Nephron (organoid): ENCODE results near the gene ADCY2.

Source experiments
- H3K27ac Mint-ChIP-seq, 3 experiments: 2 replicates each; pipeline ENCODE4 v1.8.0; 2020; ENCODE audit warnings: mixed read lengths in 3 of 3, mild to moderate bottlenecking in 2 of 3, moderate library complexity in 1 of 3
- H3K27me3 Mint-ChIP-seq: 2 replicates; pipeline ENCODE4 v1.8.0; 2021; ENCODE audit warnings: low read depth, mild to moderate bottlenecking, moderate library complexity, mixed read lengths
- H3K36me3 Mint-ChIP-seq: 2 replicates; pipeline ENCODE4 v1.8.0; 2020; ENCODE audit warnings: low read depth, mixed read lengths
- H3K4me1 Mint-ChIP-seq: 2 replicates; pipeline ENCODE4 v1.8.0; 2020; ENCODE audit warnings: mixed read lengths
- H3K4me3 Mint-ChIP-seq, 3 experiments: 2 replicates each; pipeline ENCODE4 v1.8.0; 2020; ENCODE audit warnings: mild to moderate bottlenecking in 3 of 3, mixed read lengths in 3 of 3, moderate library complexity in 2 of 3
- H3K9me3 Mint-ChIP-seq: 2 replicates; pipeline ENCODE4 v1.8.0; 2020; ENCODE audit warnings: mixed read lengths
- TF ChIP-seq, protein P1 (sequence below), 3 experiments: fragments of 200-600 bp; sonication (generic); IDR thresholded peaks; one replicate each; pipeline ENCODE4 v1.5.0; 2021; ENCODE audit warnings: antibody characterized with exemption in 3 of 3; ENCODE audit not compliant: unreplicated experiment in 3 of 3

The ADCY2 gene

DNA sequence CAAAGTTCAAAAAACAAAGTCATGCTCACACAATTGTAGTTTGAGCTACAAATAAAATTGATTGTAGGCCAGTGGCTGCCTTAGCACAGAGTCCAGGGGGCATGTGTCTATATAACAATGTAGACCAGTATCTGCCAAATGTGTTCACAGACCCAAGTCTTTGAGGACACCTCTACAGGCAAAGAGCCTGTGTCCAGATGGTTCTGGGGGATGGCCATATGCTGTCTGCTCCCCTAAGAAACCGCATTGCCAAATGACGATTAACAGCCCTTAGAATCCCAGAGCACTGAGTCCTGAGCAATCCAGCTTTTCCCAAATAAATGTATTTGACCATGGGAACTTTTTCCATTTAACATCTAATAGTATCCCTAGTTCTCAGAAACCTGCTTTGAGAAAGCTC lies 169.6 kb downstream of the ADCY2 start:
- Mint-ChIP-seq H3K27me3 (no peaks in the 10 kb centered on the region), H3K27ac (no peak overlapping the region), H3K36me3 (no peaks in the 10 kb centered on the region), H3K9me3 (no peaks in the 10 kb centered on the region), H3K4me3 (no peak overlapping the region), H3K4me1 (no peaks in the 10 kb centered on the region)
- TF ChIP-seq, protein P1, sequence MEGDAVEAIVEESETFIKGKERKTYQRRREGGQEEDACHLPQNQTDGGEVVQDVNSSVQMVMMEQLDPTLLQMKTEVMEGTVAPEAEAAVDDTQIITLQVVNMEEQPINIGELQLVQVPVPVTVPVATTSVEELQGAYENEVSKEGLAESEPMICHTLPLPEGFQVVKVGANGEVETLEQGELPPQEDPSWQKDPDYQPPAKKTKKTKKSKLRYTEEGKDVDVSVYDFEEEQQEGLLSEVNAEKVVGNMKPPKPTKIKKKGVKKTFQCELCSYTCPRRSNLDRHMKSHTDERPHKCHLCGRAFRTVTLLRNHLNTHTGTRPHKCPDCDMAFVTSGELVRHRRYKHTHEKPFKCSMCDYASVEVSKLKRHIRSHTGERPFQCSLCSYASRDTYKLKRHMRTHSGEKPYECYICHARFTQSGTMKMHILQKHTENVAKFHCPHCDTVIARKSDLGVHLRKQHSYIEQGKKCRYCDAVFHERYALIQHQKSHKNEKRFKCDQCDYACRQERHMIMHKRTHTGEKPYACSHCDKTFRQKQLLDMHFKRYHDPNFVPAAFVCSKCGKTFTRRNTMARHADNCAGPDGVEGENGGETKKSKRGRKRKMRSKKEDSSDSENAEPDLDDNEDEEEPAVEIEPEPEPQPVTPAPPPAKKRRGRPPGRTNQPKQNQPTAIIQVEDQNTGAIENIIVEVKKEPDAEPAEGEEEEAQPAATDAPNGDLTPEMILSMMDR (IDR thresholded peaks at IDR 0.05; ENCODE audit: unreplicated experiment in 3 of 3), result no peak

DNA sequence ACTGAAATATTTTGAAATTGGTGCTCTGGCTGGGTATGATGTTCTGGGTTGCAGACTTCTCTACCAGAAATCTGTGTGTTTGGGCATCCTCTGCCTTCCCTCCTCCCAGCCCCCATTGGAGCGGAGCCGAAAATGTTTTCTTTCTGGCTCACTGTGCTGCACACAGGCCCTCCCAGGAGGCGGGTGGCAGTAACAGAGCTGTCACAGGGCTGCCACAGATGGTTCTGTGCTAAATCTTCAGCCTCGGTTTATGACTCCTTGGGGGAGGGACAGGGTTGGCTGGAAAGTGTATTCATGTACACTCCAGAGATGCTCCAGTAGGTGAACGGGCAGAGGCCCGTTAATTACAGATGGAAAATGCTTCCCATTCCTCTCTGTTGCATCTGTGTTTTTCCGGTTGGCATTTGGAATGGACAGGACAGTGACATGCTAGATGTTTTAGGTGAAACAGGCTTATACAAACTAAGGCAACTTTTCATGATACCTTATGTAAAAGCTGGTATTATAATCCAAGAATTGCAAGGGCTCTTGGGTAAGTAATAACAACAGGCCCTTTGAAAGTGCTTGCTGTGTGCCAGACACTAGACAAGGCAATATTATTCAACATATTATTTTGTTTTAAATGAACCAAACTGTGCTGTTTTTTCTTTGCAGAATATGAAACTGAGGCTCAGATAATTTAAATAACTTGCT lies 180.2 kb downstream of the ADCY2 start:
- H3K36me3 Mint-ChIP-seq, result no peaks in the 10 kb centered on the region
- no peak overlapping the region for H3K4me3 Mint-ChIP-seq
- H3K9me3 Mint-ChIP-seq, result no peaks in the 10 kb centered on the region
- no peaks in the 10 kb centered on the region for H3K27me3 Mint-ChIP-seq
- H3K27ac Mint-ChIP-seq, result no peak overlapping the region
- H3K4me1 Mint-ChIP-seq, result peaks cover 8% of the 10 kb centered on the region
- TF ChIP-seq, protein P1 (IDR thresholded peaks at IDR 0.05; ENCODE audit: unreplicated experiment in 3 of 3), result no peak

DNA sequence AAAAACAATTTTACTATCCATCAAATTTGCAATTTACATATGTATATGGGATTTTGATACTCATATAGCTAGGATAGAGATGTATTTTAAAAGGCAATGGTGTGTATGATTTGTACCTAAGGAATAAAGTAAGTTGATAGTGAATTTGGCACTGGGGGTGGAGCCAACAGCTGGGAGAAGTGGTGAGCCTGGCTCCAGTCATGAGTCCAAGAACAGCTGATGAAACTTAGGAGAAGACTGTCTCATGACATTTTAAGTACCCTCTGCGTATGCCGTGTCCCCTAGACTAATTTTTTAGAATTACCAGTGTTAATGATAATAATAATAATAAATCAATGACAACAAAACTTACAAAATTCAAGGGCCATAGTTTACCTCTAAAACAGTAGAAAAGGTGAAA lies 181.4 kb downstream of the ADCY2 start:
- H3K27me3 Mint-ChIP-seq, result no peaks in the 10 kb centered on the region
- H3K36me3 Mint-ChIP-seq, result no peaks in the 10 kb centered on the region
- no peak overlapping the region for H3K4me3 Mint-ChIP-seq
- H3K4me1 Mint-ChIP-seq, result peaks cover 8% of the 10 kb centered on the region
- H3K9me3 Mint-ChIP-seq, result no peaks in the 10 kb centered on the region
- TF ChIP-seq, protein P1 (IDR thresholded peaks at IDR 0.05; ENCODE audit: unreplicated experiment in 3 of 3), result no peak
- H3K27ac Mint-ChIP-seq, result no peak overlapping the region

DNA sequence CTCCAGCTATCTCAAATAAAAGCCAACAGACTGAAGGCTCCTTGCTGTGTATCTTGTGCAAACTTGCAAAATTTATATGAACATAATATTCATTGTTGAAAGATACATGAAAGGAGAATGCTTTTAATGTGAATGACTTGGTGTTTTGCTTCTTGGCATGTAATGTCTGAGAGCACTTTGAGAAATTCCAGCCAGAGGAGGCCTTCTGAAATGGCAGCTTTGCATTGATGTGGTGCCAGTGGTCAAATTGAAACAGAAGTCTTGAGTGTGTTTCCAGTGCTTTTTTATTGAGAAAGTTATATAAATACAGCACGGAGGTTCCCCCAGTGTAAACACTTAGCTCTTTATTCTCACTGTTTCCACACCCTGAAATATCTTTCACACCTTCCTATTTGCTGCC lies 182.1 kb downstream of the ADCY2 start:
- Mint-ChIP-seq H3K9me3 (no peaks in the 10 kb centered on the region), H3K4me1 (peaks cover 8% of the 10 kb centered on the region), H3K27me3 (no peaks in the 10 kb centered on the region), H3K36me3 (no peaks in the 10 kb centered on the region), H3K4me3 (no peak overlapping the region), H3K27ac (no peak overlapping the region)
- TF ChIP-seq, protein P1 (IDR thresholded peaks at IDR 0.05; ENCODE audit: unreplicated experiment in 3 of 3), result no peak

- Mint-ChIP-seq H3K36me3 (no peaks in the 10 kb centered on the region), H3K4me3 (no peak overlapping the region), H3K9me3 (no peaks in the 10 kb centered on the region), H3K27me3 (no peaks in the 10 kb centered on the region), H3K27ac (no peak overlapping the region), H3K4me1 (no peaks in the 10 kb centered on the region)
- TF ChIP-seq, protein P1 (IDR thresholded peaks at IDR 0.05; ENCODE audit: unreplicated experiment in 3 of 3), result no peak
Measured at GRCh38 chr5:7584749-7585148, 188.8 kb downstream of the ADCY2 start.

- Mint-ChIP-seq H3K36me3 (no peaks in the 10 kb centered on the region), H3K4me3 (no peak overlapping the region), H3K9me3 (no peaks in the 10 kb centered on the region), H3K4me1 (no peaks in the 10 kb centered on the region), H3K27ac (no peak overlapping the region), H3K27me3 (no peaks in the 10 kb centered on the region)
- TF ChIP-seq, protein P1 (IDR thresholded peaks at IDR 0.05; ENCODE audit: unreplicated experiment in 3 of 3), result no peak
Measured at GRCh38 chr5:7585807-7586206, 189.9 kb downstream of the ADCY2 start.
